ENCODE data around the gene TACR1.
A peak's percentile ranks its signal among the peaks of the same experiment; 100 is the strongest.
"Not testable (repeated sequence)": the region's sequence is repeated elsewhere in the genome, so short reads cannot be mapped to it uniquely, and the experiment has no call there.

The TACR1 gene

GRCh38 chr2:75194184-75194868, 5.0 kb downstream of the TACR1 start:
- DNase-seq (ENCODE audit: low read depth in 2 of 2) = no peak

GRCh38 chr2:75192496-75192895, 6.8 kb downstream of the TACR1 start:
- no peak for DNase-seq (ENCODE audit: low read depth in 2 of 2)

DNA sequence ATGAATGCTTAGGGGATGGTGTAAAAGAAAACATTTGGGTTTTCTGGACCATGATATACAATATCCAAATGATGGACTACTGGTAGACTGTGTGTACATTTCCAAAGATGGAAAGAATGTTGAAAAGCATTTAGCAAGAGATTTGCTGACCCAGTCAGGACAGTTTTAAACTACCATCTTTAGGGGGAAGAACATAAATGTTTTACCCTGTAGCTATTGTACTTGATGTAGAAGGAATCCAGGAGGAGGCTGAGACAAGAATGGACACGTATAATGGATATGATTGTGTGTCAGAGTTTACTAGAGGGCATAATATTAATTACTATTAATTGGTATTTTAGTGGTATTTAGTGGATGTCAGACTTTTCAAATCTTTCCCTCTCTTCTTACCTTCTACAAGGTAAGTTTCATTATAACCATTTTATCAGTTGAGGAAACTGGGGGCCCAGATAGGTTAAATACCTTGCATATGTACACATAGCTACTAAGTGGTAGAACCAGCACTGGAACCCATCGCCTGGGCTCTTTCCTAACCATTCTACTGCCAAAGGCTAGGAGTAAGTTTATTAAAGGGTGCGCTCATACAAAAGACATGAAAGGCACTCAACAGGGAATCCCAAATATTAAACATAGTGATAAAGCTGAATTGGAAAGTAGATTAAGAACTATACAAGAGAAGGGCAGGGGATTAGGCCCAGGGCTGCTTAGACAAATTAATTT, 8.9 kb downstream of the TACR1 start:
- DNase-seq (ENCODE audit: low read depth in 2 of 2) = no peak

DNA sequence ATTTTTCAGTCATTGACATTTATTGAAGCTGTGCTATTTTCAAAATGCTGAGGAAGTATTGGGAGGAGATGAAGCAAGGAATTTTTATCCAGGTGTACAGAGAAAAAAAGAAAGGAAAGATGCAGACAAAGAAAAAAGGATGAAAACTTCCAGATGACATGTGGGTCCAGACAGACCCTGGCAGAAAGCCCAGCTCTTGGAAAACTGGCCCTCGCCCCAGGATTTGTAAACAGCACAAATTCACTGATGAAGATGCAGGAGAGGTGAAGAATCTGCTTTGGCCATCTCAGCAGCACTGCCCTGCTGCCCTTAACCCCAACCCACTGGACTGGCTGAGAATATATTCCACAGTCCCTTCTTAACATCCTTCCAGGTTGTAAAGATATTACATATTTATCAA, 12.5 kb downstream of the TACR1 start:
- DNase-seq (ENCODE audit: low read depth in 2 of 2) = no peak

GRCh38 chr2:75182606-75183005, 16.7 kb downstream of the TACR1 start:
- no peak for DNase-seq (ENCODE audit: low read depth in 2 of 2)

- DNase-seq (ENCODE audit: low read depth in 2 of 2) = no peak
Measured at GRCh38 chr2:75180476-75180875, 18.8 kb downstream of the TACR1 start.

DNA sequence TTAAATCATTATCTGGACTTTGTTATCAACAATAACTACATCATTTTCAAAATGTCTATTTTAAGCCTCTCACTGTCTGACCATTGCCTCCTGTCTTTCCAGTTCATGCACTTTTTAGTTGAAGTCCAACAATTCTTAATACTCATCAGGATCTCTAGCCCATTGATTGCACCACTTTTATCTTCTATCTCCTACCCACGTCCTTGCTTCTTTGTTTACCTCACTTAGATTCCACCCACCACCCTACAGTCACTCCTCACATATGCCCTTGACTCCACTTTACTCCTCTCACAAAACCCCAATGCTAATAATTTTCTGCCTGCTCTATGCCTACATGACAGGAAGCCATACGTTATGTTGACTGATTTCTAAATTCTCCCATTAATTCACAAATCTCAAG, 21.9 kb downstream of the TACR1 start:
- no peak for DNase-seq (ENCODE audit: low read depth in 2 of 2)

- no peak for DNase-seq (ENCODE audit: low read depth in 2 of 2)
Measured at GRCh38 chr2:75175456-75175855, 23.9 kb downstream of the TACR1 start.

GRCh38 chr2:75174981-75175380, 24.3 kb downstream of the TACR1 start:
- DNase-seq (ENCODE audit: low read depth in 2 of 2) = no peak

DNA sequence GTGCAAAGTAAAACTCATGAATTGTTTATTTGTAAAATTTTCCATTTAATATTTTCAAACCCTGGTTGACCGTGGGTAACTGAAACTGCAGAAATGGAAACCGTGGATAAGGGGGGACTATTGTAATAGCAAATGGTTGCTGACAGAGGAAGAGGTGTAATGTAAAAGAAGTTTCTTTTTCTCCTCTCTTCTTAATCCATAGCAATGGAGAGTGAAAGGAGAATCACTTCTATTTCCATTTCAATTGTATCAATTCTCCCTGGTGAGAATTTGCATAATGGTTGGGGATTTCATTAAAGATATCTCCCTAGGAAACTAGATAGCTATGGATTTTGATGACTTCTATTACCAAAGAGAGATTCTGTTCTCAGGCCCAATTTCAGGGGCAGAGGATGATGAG, 24.8 kb downstream of the TACR1 start:
- no peak for DNase-seq (ENCODE audit: low read depth in 2 of 2)

- no peak for DNase-seq (ENCODE audit: low read depth in 2 of 2)
Measured at GRCh38 chr2:75173740-75174139, 25.6 kb downstream of the TACR1 start.

- not testable (repeated sequence) for DNase-seq (ENCODE audit: low read depth in 2 of 2)
Measured at GRCh38 chr2:75171423-75171822, 27.9 kb downstream of the TACR1 start.

GRCh38 chr2:75170889-75171288, 28.4 kb downstream of the TACR1 start:
- DNase-seq (ENCODE audit: low read depth in 2 of 2) = no peak

DNA sequence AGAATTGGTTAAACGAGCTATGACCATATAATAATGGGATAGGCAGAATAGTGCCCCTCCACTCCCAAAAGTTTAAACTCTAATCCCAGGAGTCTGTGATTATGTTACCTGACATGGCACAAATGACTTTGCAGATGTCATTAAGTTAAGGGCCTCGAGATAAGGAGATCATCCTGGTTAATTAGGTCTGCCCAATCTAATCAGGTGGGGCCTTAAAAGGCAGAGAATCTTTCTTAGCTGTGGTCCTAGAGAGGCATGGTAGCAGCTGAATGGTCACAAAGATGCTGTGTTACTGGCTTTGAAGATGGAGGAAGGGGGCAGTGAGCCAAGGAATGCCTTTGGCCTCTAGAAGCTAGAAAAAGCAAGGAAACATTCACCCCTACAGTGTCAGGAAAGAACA, 31.1 kb downstream of the TACR1 start:
- no peak for DNase-seq (ENCODE audit: low read depth in 2 of 2)

DNA sequence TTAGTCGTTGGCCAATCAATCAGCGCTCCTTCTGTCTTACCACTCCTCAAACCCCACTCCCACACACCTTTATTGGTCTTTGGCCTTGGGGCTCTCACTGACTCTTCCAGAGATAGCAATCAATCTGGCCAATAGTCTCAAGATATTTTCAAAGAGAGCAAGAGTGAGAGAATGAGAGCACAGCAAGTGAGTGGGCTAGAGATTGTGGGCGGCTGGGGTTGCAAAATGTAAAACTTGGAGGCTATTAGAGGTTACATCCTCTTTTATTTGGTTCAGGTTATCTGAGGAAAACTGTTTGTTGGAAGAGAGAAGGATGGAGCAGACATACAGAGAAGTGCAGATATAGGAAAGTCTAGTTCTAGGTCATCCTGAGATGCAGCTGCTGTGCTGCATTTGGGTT, 32.8 kb downstream of the TACR1 start:
- DNase-seq (ENCODE audit: low read depth in 2 of 2) = no peak

- no peak for DNase-seq (ENCODE audit: low read depth in 2 of 2)
Measured at GRCh38 chr2:75162897-75163296, 36.4 kb downstream of the TACR1 start.

- no peak for DNase-seq (ENCODE audit: low read depth in 2 of 2)
Measured at GRCh38 chr2:75162259-75162658, 37.1 kb downstream of the TACR1 start.

GRCh38 chr2:75157435-75157834, 41.9 kb downstream of the TACR1 start:
- no peak for DNase-seq (ENCODE audit: low read depth in 2 of 2)

GRCh38 chr2:75155115-75155514, 44.2 kb downstream of the TACR1 start:
- peak; percentile 34 to 42 for DNase-seq (ENCODE audit: low read depth in 2 of 2)

GRCh38 chr2:75153221-75153620, 46.1 kb downstream of the TACR1 start:
- no peak for DNase-seq (ENCODE audit: low read depth in 2 of 2)

GRCh38 chr2:75152243-75152642, 47.1 kb downstream of the TACR1 start:
- not testable (repeated sequence) for DNase-seq (ENCODE audit: low read depth in 2 of 2)

DNA sequence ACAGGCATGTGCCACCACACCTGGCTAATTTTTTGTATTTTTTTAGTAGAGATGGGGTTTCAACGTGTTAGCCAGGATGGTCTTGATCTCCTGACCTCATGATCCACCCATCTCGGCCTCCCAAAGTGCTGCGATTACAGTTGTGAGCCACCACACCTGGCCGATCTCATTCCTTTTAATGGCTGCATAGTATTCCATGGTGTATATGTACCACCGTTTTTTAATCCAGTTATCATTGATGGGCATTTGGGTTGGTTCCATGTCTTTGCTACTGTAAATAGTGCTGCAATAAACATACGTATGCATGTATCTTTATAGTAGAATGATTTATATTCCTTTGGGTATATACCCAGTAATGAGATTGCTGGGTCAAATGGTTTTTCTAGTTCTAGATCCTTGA, 51.4 kb downstream of the TACR1 start:
- not testable (repeated sequence) for DNase-seq (ENCODE audit: low read depth in 2 of 2)

DNA sequence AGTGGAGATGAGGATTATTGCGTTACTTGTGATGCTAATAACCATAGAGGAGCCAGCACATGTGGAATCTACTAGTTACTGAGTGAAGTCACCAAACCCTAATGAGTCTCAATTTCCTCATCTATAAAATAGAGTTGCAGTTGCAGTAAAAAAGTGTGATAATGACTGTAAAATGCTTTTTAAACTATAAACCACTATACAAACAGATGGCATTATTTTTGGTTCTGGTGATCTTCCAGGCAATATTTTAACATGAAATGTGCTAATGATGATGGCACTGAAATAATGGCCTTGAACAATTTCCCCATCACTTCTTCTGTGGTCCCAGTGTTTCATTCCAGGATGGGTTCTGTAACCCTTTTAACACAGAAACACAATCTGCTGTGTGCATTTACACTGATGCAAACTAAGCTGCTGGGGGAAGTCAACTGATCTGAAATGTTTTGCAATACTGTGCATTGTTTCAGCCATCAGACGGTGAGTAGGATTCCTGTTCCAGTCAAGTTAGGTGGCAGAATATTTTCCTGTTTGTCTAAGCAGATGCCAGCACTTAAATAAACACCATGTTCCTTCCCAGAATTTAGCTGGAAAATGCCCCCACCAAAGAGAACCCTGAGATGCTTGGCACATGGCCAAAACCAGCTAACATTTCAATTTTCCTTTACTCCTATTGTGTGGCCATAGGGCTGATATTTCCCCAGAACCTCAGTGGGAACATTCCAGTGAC, 52.6 kb downstream of the TACR1 start:
- DNase-seq (ENCODE audit: low read depth in 2 of 2) = peak; percentile 69 to 72
